ENCODE measurements around the gene SPEF2.
"Not testable (repeated sequence)": the region's sequence is repeated elsewhere in the genome, so short reads cannot be mapped to it uniquely, and the experiment has no call there.

SPEF2 gene

DNA sequence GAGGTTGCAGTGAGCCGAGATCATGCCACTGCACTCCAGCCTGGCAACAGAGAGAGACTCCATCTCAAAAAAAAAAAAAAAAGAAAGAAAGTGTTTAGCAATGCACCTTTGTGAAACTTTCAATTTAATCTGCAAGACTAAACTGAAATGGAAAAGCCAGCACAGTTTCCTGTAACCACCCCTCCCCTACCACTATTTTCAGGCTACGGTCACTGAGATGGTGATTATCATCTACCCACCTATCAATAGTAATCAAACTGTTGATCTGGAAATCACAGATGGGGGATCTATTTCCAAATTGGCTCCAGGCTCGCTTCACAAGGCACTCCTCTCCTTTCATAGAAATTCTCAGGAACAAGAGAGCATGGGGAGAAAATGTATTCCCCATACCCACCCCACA is 208.4 kb downstream of the SPEF2 start:
- no peak for DNase-seq

DNA sequence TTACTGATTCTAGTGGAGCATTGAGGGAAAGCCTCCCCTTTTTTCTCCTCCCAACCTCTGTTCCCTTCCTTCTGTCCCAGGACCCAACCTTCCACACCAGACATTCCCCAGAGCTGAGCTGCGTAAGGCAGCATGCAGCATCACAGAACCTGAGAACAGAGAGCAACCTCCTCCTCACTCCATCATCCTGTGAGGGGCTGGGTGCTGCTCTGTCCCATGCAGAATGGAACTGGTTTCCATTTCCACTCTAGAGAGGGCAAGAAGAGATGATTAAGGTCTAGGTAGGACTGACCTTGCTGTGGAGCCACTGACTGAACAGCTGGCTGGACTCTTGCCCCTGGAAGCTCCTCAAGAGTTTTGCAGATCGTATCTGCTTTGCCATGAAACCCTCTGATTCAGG is 208.9 kb downstream of the SPEF2 start:
- DNase-seq: no peak

DNA sequence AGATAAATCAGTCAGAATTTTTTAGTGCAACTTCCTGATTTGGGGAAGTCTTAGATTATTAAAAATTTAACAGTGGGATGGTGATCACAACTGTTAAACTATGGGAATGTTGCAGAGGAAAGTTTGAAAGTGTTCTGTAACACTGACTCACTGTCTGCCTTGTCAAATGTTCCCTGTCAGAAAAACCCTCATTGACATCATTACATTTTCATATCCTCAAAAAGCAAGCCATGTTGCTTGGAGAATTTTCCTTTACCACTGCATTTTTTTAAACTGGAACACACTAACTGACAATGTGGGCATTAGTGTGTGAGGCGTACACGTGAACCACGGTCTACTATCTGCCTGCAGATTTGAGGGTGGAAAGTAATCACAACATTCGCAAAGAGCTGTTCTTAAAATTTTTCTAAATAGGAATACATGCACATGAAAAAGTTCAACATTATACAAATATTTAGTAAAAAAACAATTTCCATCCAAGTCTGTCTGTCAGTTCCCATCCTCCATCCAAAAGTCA is 210.5 kb downstream of the SPEF2 start:
- no peak for DNase-seq

DNA sequence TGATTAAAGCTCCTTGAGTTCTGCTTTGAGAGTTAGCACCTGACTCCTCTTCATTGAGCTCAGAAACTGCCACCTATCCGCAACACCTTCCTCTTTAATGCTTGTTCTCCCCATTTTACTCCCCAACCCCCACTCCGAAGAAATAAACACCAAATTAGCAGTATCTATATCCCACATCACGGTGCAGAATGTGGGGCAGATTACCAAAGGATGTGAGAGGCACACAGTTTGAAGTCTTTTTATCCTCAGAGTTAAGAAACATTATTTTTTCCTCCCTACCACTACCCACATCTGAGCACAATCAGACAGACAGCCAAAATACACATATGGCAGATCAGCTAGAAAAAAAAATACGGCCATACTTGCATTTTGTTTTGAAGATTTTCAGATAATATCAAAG is 212.9 kb downstream of the SPEF2 start:
- DNase-seq: no peak

DNA sequence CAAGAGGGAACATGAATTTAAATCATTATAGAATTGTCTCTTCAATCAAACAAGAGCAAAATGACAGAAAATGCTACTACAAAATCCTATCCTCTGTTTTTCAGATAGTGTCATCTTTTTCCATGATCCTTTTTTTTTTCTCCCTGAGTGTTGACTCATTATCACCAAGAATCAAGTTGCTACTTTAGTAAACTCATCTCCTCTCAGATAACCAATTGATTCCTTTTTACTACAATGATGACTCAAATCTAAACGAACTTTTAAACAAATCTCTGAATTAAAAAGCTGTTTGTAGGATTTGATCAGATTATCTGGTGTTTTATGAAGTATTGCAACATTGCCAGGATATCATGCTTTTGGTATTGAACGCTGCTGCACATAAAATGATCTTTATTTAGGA is 215.1 kb downstream of the SPEF2 start:
- DNase-seq: no peak

DNA sequence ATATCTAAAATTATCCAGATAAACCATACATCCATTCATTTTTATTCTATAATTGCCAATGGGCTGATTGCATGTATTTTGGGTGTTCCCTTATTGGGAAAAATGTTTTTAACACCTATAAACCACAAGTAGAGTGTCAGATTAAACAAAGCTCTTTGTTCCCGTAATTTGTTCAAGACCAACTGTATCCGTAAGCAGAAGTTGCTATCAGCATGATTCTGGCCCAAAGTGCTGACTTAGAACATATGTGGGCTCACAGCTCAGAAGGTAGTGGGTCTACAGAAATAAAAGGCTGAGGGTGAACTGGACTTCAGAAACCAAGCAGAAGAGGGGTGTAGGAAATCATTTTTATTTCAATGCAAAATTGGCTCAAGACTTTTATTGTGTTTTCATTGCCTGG is 215.6 kb downstream of the SPEF2 start:
- DNase-seq: no peak

DNA sequence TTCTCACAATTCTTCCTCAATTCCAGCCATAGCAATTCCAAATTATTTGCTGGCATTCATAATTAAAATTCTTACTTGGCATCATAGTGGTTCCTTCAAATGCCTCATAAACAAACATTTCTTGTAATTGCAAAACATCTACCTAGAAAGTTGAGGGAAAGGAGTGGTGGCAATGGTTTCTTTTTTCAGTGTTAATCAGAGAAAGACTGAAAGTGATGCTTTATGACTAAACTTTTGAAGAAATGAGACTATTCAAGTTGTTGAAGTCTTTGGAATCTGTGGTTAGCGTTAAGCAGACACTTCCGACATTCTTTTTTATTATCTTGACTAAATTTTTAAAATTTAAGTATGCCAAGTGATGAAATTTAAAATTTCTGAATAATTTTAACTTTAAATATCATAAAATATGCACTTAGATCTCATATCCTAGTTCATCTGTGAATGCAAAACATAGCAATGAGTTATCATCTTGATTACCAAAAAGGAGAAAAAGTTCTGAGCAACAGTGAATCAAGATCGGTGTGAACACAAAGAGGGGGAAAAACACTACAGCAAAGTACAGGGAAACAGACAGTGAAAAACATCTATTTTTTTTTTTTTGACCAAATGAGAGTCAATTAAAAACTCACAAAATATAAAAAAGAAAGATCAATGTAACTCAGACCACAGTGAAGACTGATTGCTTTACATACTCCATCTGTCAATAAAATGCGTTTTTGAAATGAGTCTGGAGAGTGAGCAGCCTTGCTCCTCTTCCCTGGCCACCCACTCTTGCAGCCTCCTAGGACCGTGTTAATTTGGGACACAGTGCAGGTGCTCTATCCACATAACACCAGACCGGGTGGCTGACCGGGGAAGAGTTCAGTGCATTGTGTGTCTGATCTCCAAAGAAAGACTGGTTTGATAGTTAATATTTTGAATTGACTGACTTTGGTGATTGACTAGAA is 218.4 kb downstream of the SPEF2 start:
- DNase-seq: no peak

DNA sequence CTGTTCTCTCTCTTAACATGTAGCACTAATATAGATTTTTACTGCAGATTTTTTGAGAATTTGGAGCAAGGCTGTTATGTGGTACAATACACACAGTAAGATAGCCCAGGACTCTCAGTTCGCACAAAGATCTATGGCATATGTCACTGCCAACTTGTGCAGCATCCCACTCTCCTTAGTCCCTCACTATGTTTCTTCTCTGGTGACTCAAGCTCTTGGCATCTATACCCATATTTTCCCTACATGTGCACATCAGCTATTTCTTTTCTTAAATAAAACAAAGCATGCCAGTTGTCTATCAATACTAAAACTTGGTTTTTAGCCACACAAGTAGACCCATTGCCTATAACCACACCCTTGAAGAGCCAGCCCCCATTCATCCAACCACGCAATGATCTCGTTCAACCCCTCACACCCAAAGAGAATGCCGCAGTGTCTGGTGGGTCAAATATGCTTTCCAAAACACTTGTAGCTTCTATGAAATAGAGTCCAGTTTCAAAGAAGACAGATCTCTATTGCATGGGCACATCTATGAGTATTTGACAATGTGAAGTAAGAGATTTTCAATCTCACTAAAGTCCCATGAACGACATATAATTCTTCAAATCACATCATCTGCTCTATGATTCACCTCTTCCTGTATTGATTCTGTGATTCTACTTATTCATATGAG is 220.8 kb downstream of the SPEF2 start:
- DNase-seq: no peak

DNA sequence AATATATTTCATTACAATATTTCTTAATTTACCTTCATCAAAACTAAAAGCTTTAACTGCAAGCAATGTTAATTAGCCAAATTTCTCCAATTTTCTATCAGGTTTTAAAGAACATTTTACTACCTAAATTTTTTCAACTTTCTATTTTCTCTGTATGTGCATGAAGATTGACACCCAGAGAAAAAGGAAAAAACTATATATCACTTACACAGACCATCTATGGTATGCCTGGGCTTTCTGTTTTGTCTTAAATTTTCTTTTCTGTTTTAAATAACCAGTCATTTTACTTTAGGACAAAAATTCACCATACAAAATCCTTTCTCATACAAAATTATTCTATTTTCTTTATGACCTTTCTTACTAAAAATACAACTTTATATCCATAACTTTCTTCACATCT is 225.2 kb downstream of the SPEF2 start:
- no peak for DNase-seq

DNA sequence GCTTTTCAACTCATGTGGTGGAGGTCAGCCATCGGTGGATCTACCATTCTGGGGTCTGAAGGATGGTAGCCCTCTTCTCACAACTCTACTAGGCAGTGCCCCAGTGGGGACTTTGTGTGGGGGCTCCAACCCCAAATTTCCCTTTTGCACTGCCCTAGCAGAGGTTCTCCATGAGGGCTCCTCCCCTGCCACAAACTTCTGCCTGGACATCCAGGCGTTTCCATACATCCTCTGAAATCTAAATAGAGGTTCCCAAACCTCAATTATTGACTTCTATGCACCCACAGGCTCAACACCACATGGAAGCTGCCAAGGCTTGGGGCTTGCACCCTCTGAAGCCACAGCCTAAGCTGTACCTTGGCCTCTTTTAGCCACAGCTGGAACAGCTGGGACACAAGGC is 227.8 kb downstream of the SPEF2 start:
- DNase-seq: not testable (repeated sequence)

DNA sequence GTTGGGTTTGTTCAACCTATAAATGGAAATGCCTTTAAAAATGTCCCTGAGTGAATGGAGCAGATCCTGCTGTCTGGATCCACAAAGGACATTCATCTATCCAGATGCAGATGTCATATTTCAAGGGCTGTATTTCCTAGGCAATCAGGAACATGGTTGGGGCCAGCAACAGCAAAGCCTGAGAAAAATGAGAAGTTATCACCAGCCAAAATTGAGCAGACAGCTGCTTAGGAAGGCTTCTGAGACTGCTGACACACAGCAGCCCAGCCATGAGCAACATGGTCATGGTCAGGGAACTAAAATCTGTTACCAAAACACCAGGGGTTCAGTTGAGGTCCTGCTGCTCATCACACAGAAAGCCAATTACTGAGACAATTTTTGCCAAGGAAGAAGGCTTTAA is 229.8 kb downstream of the SPEF2 start:
- DNase-seq: no peak

DNA sequence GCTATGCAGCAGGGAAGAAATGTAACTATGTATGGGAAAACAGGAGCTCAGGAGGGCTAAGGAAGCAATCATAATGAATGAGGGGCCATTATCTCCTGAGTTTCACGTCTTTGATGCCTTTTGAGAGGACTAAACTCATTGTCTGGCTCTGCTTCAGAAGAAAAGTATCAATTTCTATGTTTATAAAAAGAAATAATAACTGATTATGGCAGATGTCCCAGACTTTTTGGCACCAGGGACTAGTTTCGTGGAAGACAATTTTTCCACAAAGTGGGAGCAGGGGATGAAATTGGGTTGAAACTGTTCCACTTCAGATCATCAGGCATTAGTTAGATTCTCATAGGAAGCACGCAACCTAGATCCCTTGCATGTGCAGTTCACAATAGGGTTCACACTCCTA is 230.3 kb downstream of the SPEF2 start:
- DNase-seq: no peak

DNA sequence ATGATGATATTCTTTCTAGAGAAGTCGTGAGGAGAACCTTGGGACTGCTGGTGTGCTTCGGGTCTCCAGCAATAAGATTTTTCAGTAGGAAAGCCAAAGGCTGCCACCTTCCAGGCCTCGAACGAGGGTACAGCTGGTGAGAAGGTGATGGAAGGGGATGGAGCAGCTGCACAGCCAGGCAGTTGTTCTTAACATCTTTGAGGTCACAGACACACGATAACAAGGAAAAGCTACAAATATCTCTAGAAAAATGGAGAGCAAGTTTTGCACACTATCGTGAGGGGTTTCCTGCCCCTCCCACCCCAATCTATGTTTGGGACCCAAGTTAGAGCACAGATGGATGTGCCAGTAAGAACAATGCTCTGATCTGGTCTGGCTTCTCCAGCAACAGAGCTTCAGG is 232.2 kb downstream of the SPEF2 start:
- DNase-seq: no peak

DNA sequence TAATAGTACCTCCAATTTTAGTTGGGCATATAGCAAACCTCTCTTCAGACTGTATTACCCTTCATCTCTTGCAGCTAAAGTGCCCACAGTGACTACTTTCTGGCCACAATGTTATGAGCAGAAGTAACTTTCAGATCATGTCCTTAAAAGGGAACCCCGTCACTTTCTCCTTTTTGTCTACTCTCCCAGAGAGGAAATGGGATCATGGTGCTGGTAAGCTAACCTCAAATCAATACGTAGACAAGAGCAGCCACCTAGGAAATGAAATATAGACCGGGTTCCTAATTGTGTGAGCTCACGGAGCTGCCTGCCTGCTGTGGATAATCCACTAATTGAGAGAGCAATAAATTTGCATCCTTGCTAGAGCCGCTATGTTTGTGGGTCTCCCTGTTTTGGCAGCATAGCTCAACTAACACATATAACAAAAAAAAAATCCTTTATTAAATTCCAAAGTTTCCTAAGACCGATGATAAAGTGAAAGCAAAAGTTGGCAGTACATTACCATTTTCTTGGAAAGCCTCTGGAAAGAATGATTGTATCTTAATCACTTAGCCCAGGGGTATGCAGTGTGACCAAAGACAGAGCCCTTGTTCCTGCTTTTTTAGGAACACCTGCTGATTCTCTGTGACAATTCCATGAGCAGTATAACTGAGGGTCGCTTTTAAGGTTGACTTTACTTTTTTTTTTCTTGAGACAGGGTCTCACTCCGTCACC is 233.5 kb downstream of the SPEF2 start:
- DNase-seq: no peak

DNA sequence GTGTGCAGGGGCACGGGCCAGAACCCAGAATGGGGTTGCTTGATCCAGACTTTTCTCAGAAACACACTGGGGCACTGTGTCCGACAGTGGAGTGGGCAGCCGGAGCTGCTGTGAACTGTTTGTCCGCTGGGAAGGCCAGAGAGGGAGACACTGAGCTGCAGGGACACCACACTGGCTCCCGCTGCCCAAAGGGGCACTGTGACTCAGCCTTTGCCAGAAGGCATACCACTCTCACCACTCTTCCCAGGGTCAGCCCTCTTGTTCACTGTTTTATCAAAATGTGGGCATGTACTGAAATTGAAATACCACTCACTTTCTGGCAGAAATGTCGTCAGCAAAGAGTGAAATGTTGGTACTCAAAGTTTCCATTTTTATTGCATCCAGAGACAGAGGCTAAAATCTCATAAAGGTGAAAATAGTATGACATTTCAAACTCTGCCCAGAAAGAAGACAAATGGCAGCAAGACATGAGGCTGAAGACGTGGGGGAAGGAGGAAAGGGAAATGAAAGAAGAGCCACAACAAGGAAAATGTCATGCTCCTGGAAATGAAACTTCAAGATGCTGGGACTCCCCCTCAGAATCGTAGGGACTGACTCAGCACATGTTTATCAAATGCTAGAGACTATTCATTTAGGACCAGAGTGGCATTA is 234.5 kb downstream of the SPEF2 start:
- DNase-seq: peak in 1 of 2 experiments; percentile 19

DNA sequence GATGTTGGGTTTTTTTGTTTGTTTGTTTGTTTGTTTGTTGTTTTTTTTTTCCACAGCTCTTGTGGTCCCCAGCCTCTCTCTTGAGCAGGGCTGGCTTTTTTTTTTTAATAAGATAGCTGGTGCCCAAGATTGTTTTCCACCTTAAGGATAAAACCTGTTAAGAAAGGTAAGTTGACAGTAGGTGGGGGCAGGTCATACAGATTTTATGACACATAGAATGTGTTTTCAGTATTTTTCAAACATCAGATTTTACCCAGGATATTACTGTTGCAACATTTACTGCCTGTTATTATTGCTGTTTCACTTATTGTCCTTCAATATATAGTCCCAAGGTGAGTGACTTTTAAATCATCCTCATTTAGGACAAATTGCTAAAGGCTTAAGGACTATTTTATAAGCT is 235.1 kb downstream of the SPEF2 start:
- DNase-seq: no peak

DNA sequence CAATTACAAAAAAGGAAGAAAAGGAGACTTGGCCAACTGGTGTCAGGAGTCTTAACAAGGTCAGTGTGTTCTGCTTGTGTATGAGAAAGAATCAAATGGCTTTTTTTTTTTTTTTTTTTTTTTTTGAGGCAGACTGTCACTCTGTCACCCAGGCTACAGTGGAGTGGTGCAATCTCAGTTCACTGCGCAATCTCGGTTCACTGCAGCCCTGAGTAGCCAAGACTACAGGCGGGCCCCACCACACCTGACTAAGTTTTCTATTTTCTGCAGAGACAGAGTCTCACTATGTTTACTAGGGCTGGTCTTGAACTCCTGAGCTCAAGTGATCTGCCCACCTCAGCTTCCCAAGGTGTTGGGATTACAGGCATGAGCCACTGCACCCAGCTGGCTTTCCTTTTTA is 236.0 kb downstream of the SPEF2 start:
- DNase-seq: no peak

DNA sequence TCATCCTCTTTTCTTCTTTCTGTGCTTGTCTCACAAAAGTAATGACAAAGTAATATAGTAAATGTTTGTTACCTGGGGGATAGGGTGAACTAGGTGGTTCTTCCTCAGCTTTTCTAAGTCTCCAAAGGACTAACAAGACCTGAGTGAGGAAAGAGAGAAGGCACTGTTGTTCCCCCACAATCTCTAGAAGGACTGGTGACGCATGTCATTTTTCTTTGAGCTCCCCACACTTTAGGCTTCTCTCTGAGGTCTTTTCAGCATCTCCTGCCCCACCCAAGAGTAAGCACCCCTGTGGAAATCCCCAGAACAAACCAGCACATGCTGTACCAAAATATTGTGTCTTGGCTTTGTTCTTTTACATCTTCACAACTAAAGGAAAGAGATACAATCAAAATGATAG is 236.6 kb downstream of the SPEF2 start:
- DNase-seq: no peak

DNA sequence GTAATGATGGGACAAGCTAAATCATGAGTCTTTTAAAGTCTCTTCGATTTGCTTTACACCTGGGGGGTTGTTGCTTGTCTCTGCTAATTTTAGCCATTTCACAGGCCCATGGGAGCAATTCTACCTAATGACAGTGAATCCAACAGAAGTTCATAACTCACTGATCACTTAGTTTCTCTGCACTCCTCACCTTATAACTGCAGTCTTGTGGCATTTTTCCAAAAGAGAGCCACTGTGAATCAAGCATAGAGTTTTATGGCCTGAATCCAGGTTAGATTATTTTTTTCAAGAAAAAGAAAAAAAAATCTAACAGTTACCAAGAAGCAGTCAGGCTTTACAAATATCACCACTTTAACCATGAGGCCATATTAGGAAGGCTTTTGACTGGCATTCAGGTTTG is 237.5 kb downstream of the SPEF2 start:
- DNase-seq: no peak

DNA sequence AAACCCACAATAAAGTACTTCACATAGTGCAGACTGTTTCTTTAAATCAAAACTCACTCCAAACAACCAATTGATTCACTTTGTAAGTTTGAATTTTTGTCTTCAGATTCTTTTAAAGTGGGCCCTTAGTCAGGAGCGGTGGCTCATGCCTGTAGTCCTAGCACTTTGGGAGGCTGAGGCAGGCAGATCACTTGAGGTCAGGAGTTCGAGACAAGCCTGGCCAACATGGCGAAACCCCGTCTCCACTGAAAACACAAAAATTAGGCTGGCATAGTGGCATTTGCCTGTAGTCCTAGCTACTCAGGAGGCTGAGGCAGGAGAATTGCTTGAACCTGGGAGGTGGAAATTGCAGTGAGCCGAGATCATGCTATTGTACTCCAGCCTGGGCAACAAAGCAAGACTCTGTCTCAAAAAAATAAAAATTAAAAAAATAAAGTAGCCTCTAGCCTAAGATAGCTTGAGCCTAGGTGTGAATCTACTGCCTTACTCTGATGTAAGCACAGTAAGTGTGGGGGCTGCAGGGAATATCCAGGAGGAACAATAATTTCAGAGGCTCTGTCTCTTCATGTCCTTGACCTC is 238.6 kb downstream of the SPEF2 start:
- peak in 1 of 2 experiments; percentile 19 for DNase-seq

DNA sequence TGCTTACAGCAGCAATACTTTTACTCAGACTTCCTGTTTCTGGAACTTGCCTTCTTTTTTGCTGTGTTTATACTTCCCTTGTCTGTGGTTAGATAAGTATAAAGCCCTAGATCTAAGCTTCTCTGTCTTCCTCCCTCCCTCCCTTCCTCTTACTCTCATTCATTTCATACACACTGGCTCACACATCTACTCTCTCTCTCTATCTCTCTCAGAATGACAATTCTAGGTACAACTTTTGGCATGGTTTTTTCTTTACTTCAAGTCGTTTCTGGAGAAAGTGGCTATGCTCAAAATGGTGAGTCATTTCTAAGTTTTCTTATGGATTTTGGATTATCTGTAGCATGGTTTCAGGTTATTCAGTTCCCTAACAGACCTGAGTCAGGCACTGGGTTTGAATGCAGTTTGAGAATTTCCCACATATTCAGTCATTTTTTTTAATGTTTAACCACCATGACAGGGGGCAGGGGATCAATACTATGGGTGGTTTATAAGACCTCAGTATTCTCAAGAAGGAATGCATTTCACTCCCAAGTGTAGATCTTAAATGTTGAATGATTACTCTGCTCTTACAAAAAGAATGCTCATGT is 239.2 kb downstream of the SPEF2 start, which contains the start of gene IL7R:
Gene IL7R (plus strand): TSS at position 127 of the 587 bp plus-strand sequence. CDS start 87 bp downstream, at position 214.
- DNase-seq: peak in 1 of 2 experiments; percentile 66
